B cell (primary cell): ENCODE results near the gene BDH1. TPM values are rescaled to one million over a fixed set of nuclear protein-coding genes. Genes with fewer than 3 reads are reported as not detected.
A peak's percentile ranks its signal among the peaks of the same experiment; 100 is the strongest.

Experiments used
- ATAC-seq: fragments of 200-7000 bp; cut with Tn5 transposase; one replicate; pipeline ENCODE4 v1.10.0; 2021; ENCODE audit warnings: low read depth, mild to moderate bottlenecking, moderate number of reproducible peaks, moderate library complexity
- CTCF ChIA-PET: fragments of 350-600 bp; sonication (Branson Sonifier 250); formaldehyde crosslinking; loops from one replicate; lab custom pipeline; 2021; ENCODE audit warnings: antibody characterized with exemption, inconsistent platforms; lab: Charles Lee
- POLR2A ChIA-PET: fragments of 350-600 bp; sonication (Branson Sonifier 250); formaldehyde crosslinking; loops from one replicate; lab custom pipeline; 2021; ENCODE audit warnings: antibody characterized with exemption; lab: Charles Lee
- DNase-seq: peaks from one replicate; pipeline ENCODE4 v3.0.0; 2013
- H2AFZ ChIP-seq: 2 replicates; pipeline ENCODE4 v1.6.1; 2012; ENCODE audit warnings: mild to moderate bottlenecking, low read depth, low read length; ENCODE audit not compliant: insufficient read depth, poor library complexity, severe bottlenecking
- H3K27ac ChIP-seq, 2 donors: 1 replicate in 1 of 2; 2 replicates in 1 of 2; pipeline ENCODE4 v1.5.1; 2012 to 2013; ENCODE audit warnings: low read length in 2 of 2, mild to moderate bottlenecking in 2 of 2, moderate library complexity in 1 of 2
- H3K27me3 ChIP-seq, 4 experiments: fragments of 200-600 bp in 1 of 4; sonication (generic) in 1 of 4; replicated peaks in 1 of 4; 1 replicate in 2 of 4; 2 replicates in 2 of 4; pipeline versions ENCODE4 v1.6.1 to v1.7.0; 2013 to 2016; ENCODE audit warnings: low read length in 3 of 4, mild to moderate bottlenecking in 2 of 4, mixed read lengths in 1 of 4, moderate library complexity in 1 of 4; ENCODE audit not compliant: insufficient read depth in 4 of 4, control insufficient read depth in 3 of 4; ENCODE audit errors: control extremely low read depth in 1 of 4
- H3K36me3 ChIP-seq, 2 experiments: replicated peaks in 1 of 2; 1 replicate in 1 of 2; 2 replicates in 1 of 2; pipeline versions ENCODE4 v1.6.1 to v1.7.1; 2013; ENCODE audit warnings: low read length in 1 of 2; ENCODE audit not compliant: insufficient read depth in 2 of 2, control insufficient read depth in 1 of 2; ENCODE audit errors: control extremely low read depth in 1 of 2, extremely low read depth in 1 of 2
- H3K4me1 ChIP-seq, 2 donors: fragments of 200-600 bp in 1 of 2; sonication (generic) in 1 of 2; 1 replicate in 1 of 2; 2 replicates in 1 of 2; pipeline versions ENCODE4 v1.5.1 to v1.6.1; 2013 to 2017; ENCODE audit warnings: low read length in 2 of 2; ENCODE audit not compliant: control insufficient read depth in 2 of 2, insufficient read depth in 2 of 2
- H3K4me2 ChIP-seq: replicated peaks from 2 replicates; pipeline ENCODE3; 2012; ENCODE audit warnings: mild to moderate bottlenecking, low read depth, low read length; ENCODE audit not compliant: poor library complexity, severe bottlenecking
- H3K4me3 ChIP-seq, 5 experiments: fragments of 200-600 bp in 1 of 5; sonication (generic) in 1 of 5; 1 replicate in 3 of 5; 2 replicates in 2 of 5; pipeline versions ENCODE4 v1.5.1 to v1.7.0; 2011 to 2016; ENCODE audit warnings: low read length in 4 of 5, mild to moderate bottlenecking in 4 of 5, low read depth in 2 of 5, control low read depth in 1 of 5, moderate library complexity in 1 of 5; ENCODE audit not compliant: insufficient read depth in 1 of 5; ENCODE audit errors: control extremely low read depth in 1 of 5, extremely low read depth in 1 of 5
- H3K79me2 ChIP-seq: fragments of 200-600 bp; sonication (generic); one replicate; pipeline ENCODE4 v1.6.0; 2016; ENCODE audit warnings: low read length; ENCODE audit not compliant: control insufficient read depth, insufficient read depth
- H3K9ac ChIP-seq: fragments of 200-600 bp; sonication (generic); 2 replicates; pipeline ENCODE4 v1.6.1; 2017; ENCODE audit warnings: mild to moderate bottlenecking, low read length, moderate library complexity
- H3K9me3 ChIP-seq, 3 donors: one replicate each; pipeline versions ENCODE4 v1.6.1 to v1.7.1; 2013; ENCODE audit warnings: low read length in 2 of 3; ENCODE audit not compliant: control insufficient read depth in 2 of 3, insufficient read depth in 1 of 3; ENCODE audit errors: control extremely low read depth in 1 of 3
- H4K20me1 ChIP-seq: 2 replicates; pipeline ENCODE4 v1.6.0; 2012; ENCODE audit warnings: mild to moderate bottlenecking, low read length; ENCODE audit not compliant: insufficient read depth, control insufficient read depth, poor library complexity, severe bottlenecking
- H3K27ac Mint-ChIP-seq: one replicate; pipeline ENCODE4 v1.8.0; 2021; ENCODE audit warnings: mixed read lengths
- H3K27me3 Mint-ChIP-seq: one replicate; pipeline ENCODE4 v1.8.0; 2021; ENCODE audit warnings: mixed read lengths
- H3K4me1 Mint-ChIP-seq: one replicate; pipeline ENCODE4 v1.8.0; 2021; ENCODE audit warnings: mixed read lengths
- H3K4me3 Mint-ChIP-seq: one replicate; pipeline ENCODE4 v1.8.0; 2021; ENCODE audit warnings: mixed read lengths
- H3K9me3 Mint-ChIP-seq: one replicate; pipeline ENCODE4 v1.8.0; 2022; ENCODE audit warnings: mixed read lengths; ENCODE audit not compliant: insufficient read depth
- CTCF ChIP-seq: fragments of 200-600 bp; IDR thresholded peaks from one replicate; pipeline ENCODE4 v1.8.0; 2022; ENCODE audit warnings: antibody characterized with exemption, mild to moderate bottlenecking
- EZH2 ChIP-seq: IDR thresholded peaks from 2 replicates; pipeline ENCODE4 v1.6.1; 2012; ENCODE audit warnings: borderline replicate concordance, low read depth, mild to moderate bottlenecking, moderate library complexity, low read length; ENCODE audit not compliant: insufficient read depth, poor library complexity, severe bottlenecking
- WGBS: methylation state at CpG from one replicate; pipeline ENCODE4 v1.1.5; 2013; ENCODE audit warnings: missing lambda C conversion rate; ENCODE audit not compliant: insufficient coverage; 5-methylcytosine and 5-hydroxymethylcytosine counted together
- intact Hi-C: fragments of 100-400 bp; cut with micrococcal nuclease; formaldehyde crosslinking; loops from one replicate; pipeline ENCODE4 v1.10.0; 2022
- polyA plus RNA-seq: library from polyadenylated mRNA; depleted of rRNA; stranded (reverse); fragments of >200 nt; gene quantifications from 2 replicates; pipeline ENCODE4 v1.2.3, GENCODE V29; 2012
- total RNA-seq, 2 donors: library from RNA; stranded (reverse); fragments of 120-200 nt in 1 of 2; gene quantifications; 1 replicate in 1 of 2; 2 replicates in 1 of 2; pipeline versions ENCODE4 v1.2.3 to v1.2.4, GENCODE V29; 2013 to 2022

Gene BDH1
- total and polyA plus RNA-seq, 2 donors (not counting 1 experiment from before 2014, with no cell fraction given), result 21.1 to 59.3 TPM

GRCh38 chr3:197516517-197516889 is 39.3 kb downstream of the BDH1 start:
- Histone ChIP-seq H3K9ac (no peak overlapping the region), H3K4me2 (peak overlapping the region; percentile 37), H4K20me1 (no peaks in the 10 kb centered on the region), H3K27ac (peak overlapping the region; percentile 41 to 56), H3K9me3 (peaks cover 0 to 27% (median 0%) of the 10 kb centered on the region in 3 donors), H2AFZ (no peak overlapping the region), H3K36me3 (peaks cover 0 to 12% of the 10 kb centered on the region in 2 experiments), H3K27me3 (no peaks in the 10 kb centered on the region), H3K4me3 (no peak overlapping the region), H3K79me2 (no peaks in the 10 kb centered on the region), H3K4me1 (peaks cover 7 to 11% of the 10 kb centered on the region in 2 donors)
- H3K27ac Mint-ChIP-seq, result peak overlapping the region; percentile 60
- peaks cover 10% of the 10 kb centered on the region for H3K4me1 Mint-ChIP-seq
- POLR2A ChIA-PET, result no interaction called here
- no peaks in the 10 kb centered on the region for H3K27me3 Mint-ChIP-seq
- intact Hi-C loops, result no loop called here
- no peak for TF ChIP-seq EZH2
- no peak for TF ChIP-seq CTCF
- 66% methylated on average over 6 of the region's 6 CpGs for WGBS
- H3K9me3 Mint-ChIP-seq, result no peaks in the 10 kb centered on the region
- CTCF ChIA-PET, result interaction anchor here (0.6 to 6.5 kb wide), 2 partner anchors 97 to 260 kb away, joined by 3 to 49 read pairs; no protein-coding TSS in a partner anchor
- no peak overlapping the region for H3K4me3 Mint-ChIP-seq
- ATAC-seq, result peak; percentile 48
- DNase-seq, result no peak

GRCh38 chr3:197514786-197515355 is 40.9 kb downstream of the BDH1 start:
- ATAC-seq (no peak), DNase-seq (no peak)
- ChIA-PET POLR2A (no interaction called here), CTCF (interaction anchor here (1.2 to 6.5 kb wide), 2 partner anchors 258 to 291 kb away, joined by 3 to 49 read pairs; no protein-coding TSS in a partner anchor)
- Mint-ChIP-seq H3K9me3 (no peaks in the 10 kb centered on the region), H3K4me1 (peaks cover 14% of the 10 kb centered on the region), H3K27ac (peak overlapping the region; percentile 59), H3K27me3 (no peaks in the 10 kb centered on the region), H3K4me3 (no peak overlapping the region)
- H3K27me3 ChIP-seq, result peaks cover 0 to 2% (median 1%) of the 10 kb centered on the region in 4 experiments
- no peaks in the 10 kb centered on the region for H4K20me1 ChIP-seq
- no peak overlapping the region for H2AFZ ChIP-seq
- H3K27ac ChIP-seq, result no peak overlapping the region
- intact Hi-C loops, result no loop called here
- no peaks in the 10 kb centered on the region for H3K79me2 ChIP-seq
- H3K4me1 ChIP-seq, result peaks cover 8 to 16% of the 10 kb centered on the region in 2 donors
- peaks cover 0 to 27% (median 0%) of the 10 kb centered on the region in 3 donors for H3K9me3 ChIP-seq
- H3K36me3 ChIP-seq, result peaks cover 0 to 13% of the 10 kb centered on the region in 2 experiments
- no peak for TF ChIP-seq CTCF
- no peak for TF ChIP-seq EZH2
- H3K4me2 ChIP-seq, result no peak overlapping the region
- no peak overlapping the region for H3K9ac ChIP-seq
- no peak overlapping the region for H3K4me3 ChIP-seq
- 87% methylated on average over 7 of the region's 10 CpGs for WGBS
